HG03439 (cell line): ENCODE measurements around the gene SDS.
A peak's percentile ranks its signal among the peaks of the same experiment; 100 is the strongest.
"Not testable (repeated sequence)": the region's sequence is repeated elsewhere in the genome, so short reads cannot be mapped to it uniquely, and the experiment has no call there.

ENCODE experiments used
- ATAC-seq: cut with Tn5 transposase; IDR thresholded peaks from one replicate; pipeline ENCODE4 v1.9.1; 2021; ENCODE audit warnings: mild to moderate bottlenecking, moderate library complexity; ENCODE audit not compliant: unreplicated experiment

The SDS gene

GRCh38 chr12:113358381-113359132 lies 45.1 kb downstream of the SDS start, which contains the start of gene PLBD2:
PLBD2 (plus strand) TSS chr12:113358587; CDS start chr12:113358601, 14 bp downstream.
- ATAC-seq: peak; percentile 84

DNA sequence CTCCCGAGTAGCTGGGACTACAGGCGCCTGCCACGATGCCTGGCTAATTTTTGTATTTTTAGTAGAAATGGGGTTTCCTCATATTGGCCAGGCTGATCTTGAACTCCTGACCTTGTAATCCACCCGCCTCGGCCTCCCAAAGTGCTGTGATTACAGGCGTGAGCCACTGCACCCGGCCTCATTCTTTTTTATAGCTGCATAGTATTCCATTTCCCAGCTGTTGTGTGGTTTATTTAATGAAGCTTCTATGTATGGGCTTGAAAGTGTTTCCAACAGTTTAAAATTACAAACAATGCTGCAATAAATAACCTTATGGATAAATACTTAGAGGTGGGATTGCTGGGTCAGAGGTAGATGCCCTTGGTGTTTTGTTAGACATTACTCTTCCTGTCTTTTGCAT lies 49.5 kb downstream of the SDS start:
- ATAC-seq: not testable (repeated sequence)

DNA sequence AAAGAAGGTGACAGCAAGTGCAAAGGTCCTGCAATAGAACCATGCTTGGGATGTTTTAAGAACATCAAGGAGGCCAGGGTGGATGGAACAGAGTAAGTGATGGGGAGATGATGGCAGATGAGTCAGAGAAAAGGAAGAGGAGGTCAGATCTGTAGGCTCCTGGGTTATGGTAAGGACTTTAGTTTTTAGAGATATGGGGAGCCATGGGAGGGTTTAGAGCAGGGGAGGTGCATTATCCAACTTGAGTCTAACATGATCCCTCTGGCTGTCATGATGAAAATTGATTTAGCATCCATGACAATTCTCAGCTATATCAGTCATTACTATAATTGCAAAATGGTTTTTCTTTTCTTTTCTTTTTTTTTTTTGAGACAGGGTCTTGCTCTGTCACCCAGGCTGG lies 52.6 kb downstream of the SDS start:
- ATAC-seq: no peak

- no peak for ATAC-seq
These were observed 54.7 kb downstream of the SDS start for GRCh38 chr12:113348849-113349536.

DNA sequence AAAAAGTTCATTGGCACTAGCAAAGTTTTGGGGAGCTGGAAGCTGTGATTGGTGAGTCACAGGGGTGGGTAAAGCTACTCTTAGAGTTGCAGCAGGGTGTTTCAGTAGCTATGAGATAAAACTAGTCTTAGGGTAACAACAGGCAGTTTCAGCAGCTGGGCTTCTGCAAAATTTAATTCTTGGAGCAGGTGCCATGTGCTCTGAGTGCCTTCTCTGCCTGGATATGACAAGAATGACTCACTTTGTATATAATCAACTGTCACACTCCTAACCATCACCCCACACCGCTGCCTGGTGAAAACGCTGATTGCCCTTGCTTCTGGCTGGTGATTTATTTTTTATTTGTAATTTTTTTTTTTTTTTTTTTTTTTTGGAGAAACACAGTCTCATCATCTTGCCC lies 55.8 kb downstream of the SDS start:
- no peak for ATAC-seq

DNA sequence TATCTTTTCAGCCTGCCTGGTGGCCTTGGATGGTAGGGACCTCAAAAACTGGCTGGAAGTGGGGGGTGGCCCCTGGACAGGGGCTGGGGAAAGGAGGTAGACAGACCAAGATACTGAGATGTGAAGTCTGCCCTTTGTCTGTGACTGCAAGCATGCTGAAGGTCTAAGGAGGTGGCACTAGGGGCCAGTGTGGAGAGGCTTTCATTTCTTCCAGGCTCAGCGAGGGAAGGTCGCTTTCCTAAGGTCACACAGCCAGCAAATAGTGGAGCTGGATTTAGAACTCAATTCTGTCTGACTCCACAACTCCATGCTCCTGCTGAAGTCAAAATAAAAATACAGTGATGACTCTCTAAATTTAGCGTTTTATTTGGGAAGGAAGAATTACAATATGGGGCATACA lies 56.6 kb downstream of the SDS start:
- no peak for ATAC-seq

DNA sequence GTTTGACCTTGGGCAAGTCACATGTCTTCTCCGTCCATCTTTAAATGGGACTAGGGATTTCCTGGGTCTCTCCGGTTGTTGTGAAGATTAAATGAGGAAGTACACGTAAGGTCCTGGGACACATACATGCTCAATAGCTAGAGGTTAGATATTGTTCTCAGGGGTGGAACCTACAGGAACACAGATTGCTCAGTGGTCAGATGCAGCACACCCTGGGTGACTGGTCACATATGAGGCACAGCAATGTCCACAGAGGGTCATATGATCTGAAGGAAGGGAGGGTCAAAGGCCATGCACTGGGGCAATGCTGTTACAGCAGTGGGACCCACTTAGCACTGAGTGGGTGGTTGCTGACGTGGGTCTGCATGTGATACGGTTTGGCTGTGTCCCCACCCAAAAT lies 57.3 kb downstream of the SDS start:
- ATAC-seq: no peak

GRCh38 chr12:113345318-113345717 lies 58.4 kb downstream of the SDS start:
- ATAC-seq: no peak
